H9 (cell line): ENCODE results near the gene NRP1. TPM values are rescaled to one million over a fixed set of nuclear protein-coding genes. Genes with fewer than 3 reads are reported as not detected.

Experiments
- DNase-seq: peaks from one replicate; pipeline ENCODE4 v3.0.0-alpha.2; 2017
- H2AFZ ChIP-seq: one replicate; pipeline ENCODE4 v1.6.1; 2013; ENCODE audit warnings: mild to moderate bottlenecking, low read length, control low read depth, moderate library complexity
- H2AK5ac ChIP-seq: 2 replicates; pipeline ENCODE4 v1.6.1; 2013; ENCODE audit warnings: low read length, control low read depth, mixed read lengths; ENCODE audit not compliant: insufficient read length
- H2BK120ac ChIP-seq: one replicate; pipeline ENCODE4 v1.6.1; 2013; ENCODE audit warnings: low read depth, mild to moderate bottlenecking, low read length, control low read depth, inconsistent platforms; ENCODE audit not compliant: poor library complexity, severe bottlenecking
- H2BK12ac ChIP-seq: 2 replicates; pipeline ENCODE4 v1.6.1; 2013; ENCODE audit warnings: low read length, control low read depth, mixed read lengths, low read depth; ENCODE audit not compliant: insufficient read length
- H2BK15ac ChIP-seq: 2 replicates; pipeline ENCODE4 v1.6.1; 2013; ENCODE audit warnings: low read depth, low read length, control low read depth
- H2BK20ac ChIP-seq: one replicate; pipeline ENCODE4 v1.6.1; 2013; ENCODE audit warnings: low read depth, mild to moderate bottlenecking, low read length, control low read depth, inconsistent platforms; ENCODE audit not compliant: poor library complexity, severe bottlenecking
- H2BK5ac ChIP-seq: 2 replicates; pipeline ENCODE4 v1.6.1; 2013; ENCODE audit warnings: low read length, control low read depth, mixed read lengths; ENCODE audit not compliant: insufficient read length
- H3K14ac ChIP-seq: 2 replicates; pipeline ENCODE4 v1.6.1; 2013; ENCODE audit warnings: low read length, control low read depth; ENCODE audit not compliant: insufficient read depth
- H3K18ac ChIP-seq: 2 replicates; pipeline ENCODE4 v1.6.1; 2013; ENCODE audit warnings: low read depth, mild to moderate bottlenecking, mixed read lengths, low read length, control low read depth; ENCODE audit not compliant: insufficient read length
- H3K23ac ChIP-seq: 2 replicates; pipeline ENCODE4 v1.6.1; 2013; ENCODE audit warnings: low read length, control low read depth, mixed read lengths, low read depth; ENCODE audit not compliant: insufficient read length
- H3K23me2 ChIP-seq: 2 replicates; pipeline ENCODE4 v1.6.1; 2013; ENCODE audit warnings: low read depth, mild to moderate bottlenecking, mixed read lengths, low read length, control low read depth; ENCODE audit not compliant: insufficient read length, poor library complexity, severe bottlenecking
- H3K27ac ChIP-seq: 2 replicates; pipeline ENCODE4 v1.5.1; 2013; ENCODE audit warnings: low read length, control low read depth, mixed read lengths, low read depth; ENCODE audit not compliant: insufficient read length
- H3K27me3 ChIP-seq: 2 replicates; pipeline ENCODE4 v1.6.1; 2013; ENCODE audit warnings: low read length, control low read depth, inconsistent platforms; ENCODE audit not compliant: insufficient read depth
- H3K4ac ChIP-seq: 2 replicates; pipeline ENCODE4 v1.6.1; 2013; ENCODE audit warnings: low read depth, mild to moderate bottlenecking, control low read depth, inconsistent platforms, low read length, moderate library complexity
- H3K4me1 ChIP-seq: 2 replicates; pipeline ENCODE4 v1.6.1; 2013; ENCODE audit warnings: low read length, control low read depth, inconsistent platforms; ENCODE audit not compliant: insufficient read depth
- H3K4me2 ChIP-seq: 2 replicates; pipeline ENCODE4 v1.6.1; 2013; ENCODE audit warnings: low read length, control low read depth, mixed read lengths; ENCODE audit not compliant: insufficient read length, insufficient read depth
- H3K56ac ChIP-seq: 2 replicates; pipeline ENCODE4 v1.6.1; 2013; ENCODE audit warnings: low read depth, mild to moderate bottlenecking, mixed read lengths, low read length, control low read depth; ENCODE audit not compliant: insufficient read length
- H3K79me1 ChIP-seq: 2 replicates; pipeline ENCODE4 v1.6.1; 2013; ENCODE audit warnings: low read depth, mild to moderate bottlenecking, moderate library complexity, low read length, control low read depth, inconsistent platforms; ENCODE audit not compliant: insufficient read depth, poor library complexity, severe bottlenecking
- H3K79me2 ChIP-seq: 2 replicates; pipeline ENCODE4 v1.6.1; 2013; ENCODE audit warnings: low read length, control low read depth, inconsistent platforms; ENCODE audit not compliant: insufficient read depth
- H3K9ac ChIP-seq: 2 replicates; pipeline ENCODE4 v1.6.1; 2013; ENCODE audit warnings: low read length, control low read depth, mixed read lengths; ENCODE audit not compliant: insufficient read length; ENCODE audit errors: extremely low read depth
- H3K9me3 ChIP-seq: one replicate; pipeline ENCODE4 v1.6.1; 2013; ENCODE audit warnings: low read depth, low read length, inconsistent platforms; ENCODE audit not compliant: control insufficient read depth
- H3T11ph ChIP-seq: one replicate; pipeline ENCODE4 v1.6.1; 2013; ENCODE audit warnings: mild to moderate bottlenecking, low read length, control low read depth, inconsistent platforms
- H4K20me1 ChIP-seq: one replicate; pipeline ENCODE4 v1.6.1; 2013; ENCODE audit not compliant: control insufficient read depth, insufficient read length, insufficient read depth
- H4K5ac ChIP-seq: 2 replicates; pipeline ENCODE4 v1.6.1; 2013; ENCODE audit warnings: low read depth, mild to moderate bottlenecking, mixed read lengths, low read length, control low read depth; ENCODE audit not compliant: insufficient read length
- H4K8ac ChIP-seq: replicated peaks from 2 replicates; pipeline ENCODE4 v1.6.1; 2013; ENCODE audit warnings: low read length, control low read depth, mixed read lengths, low read depth; ENCODE audit not compliant: insufficient read length
- H4K91ac ChIP-seq: 2 replicates; pipeline ENCODE4 v1.6.1; 2013; ENCODE audit warnings: low read depth, mild to moderate bottlenecking, moderate library complexity, mixed read lengths, low read length, control low read depth; ENCODE audit not compliant: insufficient read length
- H3K27ac Mint-ChIP-seq, 3 experiments: 2 replicates in 2 of 3; 3 replicates in 1 of 3; pipeline ENCODE4 v1.8.0; 2020 to 2021; ENCODE audit warnings: mixed read lengths in 3 of 3, mild to moderate bottlenecking in 1 of 3, moderate library complexity in 1 of 3
- H3K27me3 Mint-ChIP-seq: 2 replicates; pipeline ENCODE4 v1.8.0; 2021; ENCODE audit warnings: low read depth, mild to moderate bottlenecking, moderate library complexity, mixed read lengths
- H3K36me3 Mint-ChIP-seq, 3 experiments: 2 replicates in 2 of 3; 3 replicates in 1 of 3; pipeline ENCODE4 v1.8.0; 2020 to 2021; ENCODE audit warnings: low read depth in 3 of 3, mixed read lengths in 3 of 3; ENCODE audit not compliant: insufficient read depth in 1 of 3
- H3K4me1 Mint-ChIP-seq, 2 experiments: 2 replicates each; pipeline ENCODE4 v1.8.0; 2020; ENCODE audit warnings: mixed read lengths in 2 of 2
- H3K4me3 Mint-ChIP-seq, 2 experiments: 2 replicates in 1 of 2; 3 replicates in 1 of 2; pipeline ENCODE4 v1.8.0; 2020 to 2021; ENCODE audit warnings: mild to moderate bottlenecking in 2 of 2, mixed read lengths in 2 of 2, moderate library complexity in 1 of 2
- H3K9me3 Mint-ChIP-seq, 2 experiments: 2 replicates in 1 of 2; 3 replicates in 1 of 2; pipeline ENCODE4 v1.8.0; 2020; ENCODE audit warnings: mild to moderate bottlenecking in 2 of 2, mixed read lengths in 2 of 2, moderate library complexity in 1 of 2
- WGBS: extraction: QIAGEN DNeasy Blood & Tissue Kit; methylation state at CpG from one replicate; pipeline ENCODE4 v1.1.7; 2013; ENCODE audit warnings: missing lambda C conversion rate, low lambda C conversion rate, mixed read lengths; ENCODE audit not compliant: insufficient read length; ENCODE audit errors: extremely low coverage; 5-methylcytosine and 5-hydroxymethylcytosine counted together
- total RNA-seq: library from RNA; stranded (reverse); gene quantifications from 2 replicates; pipeline ENCODE4 v1.2.1, GENCODE V29; 2021
- TF ChIP-seq, protein P1 (sequence below): fragments of 200-600 bp; sonication (generic); conservative IDR thresholded peaks from 3 replicates; pipeline ENCODE4 v1.8.0; 2021; ENCODE audit warnings: antibody characterized with exemption, mild to moderate bottlenecking

The NRP1 gene
- total RNA-seq, 1 experiment from 2014 or later = 4.6 TPM

- no peaks in the 10 kb centered on the region for H3K27me3 ChIP-seq
- DNase-seq = no peak
- H2BK120ac ChIP-seq = no peak overlapping the region
- no peak overlapping the region for H3T11ph ChIP-seq
- H2BK15ac ChIP-seq = no peak overlapping the region
- H3K18ac ChIP-seq = no peak overlapping the region
- no peak overlapping the region for H4K8ac ChIP-seq
- no peaks in the 10 kb centered on the region for H3K79me1 ChIP-seq
- WGBS = no CpG with 5 or more reads among the region's 3 CpGs
- H3K4me2 ChIP-seq = no peak overlapping the region
- H4K20me1 ChIP-seq = no peaks in the 10 kb centered on the region
- Mint-ChIP-seq H3K4me3 (no peak overlapping the region), H3K4me1 (peaks cover 26 to 30% of the 10 kb centered on the region in 2 experiments), H3K36me3 (no peaks in the 10 kb centered on the region), H3K27ac (peak overlapping the region in 1 of 3 experiments; percentile 42; a peak in 1 of 7 replicates), H3K9me3 (no peaks in the 10 kb centered on the region), H3K27me3 (no peaks in the 10 kb centered on the region)
- no peak overlapping the region for H2AK5ac ChIP-seq
- no peak overlapping the region for H3K14ac ChIP-seq
- no peaks in the 10 kb centered on the region for H3K23me2 ChIP-seq
- H2BK5ac ChIP-seq = no peak overlapping the region
- H2BK12ac ChIP-seq = no peak overlapping the region
- H4K91ac ChIP-seq = no peak overlapping the region
- TF ChIP-seq, protein P1, sequence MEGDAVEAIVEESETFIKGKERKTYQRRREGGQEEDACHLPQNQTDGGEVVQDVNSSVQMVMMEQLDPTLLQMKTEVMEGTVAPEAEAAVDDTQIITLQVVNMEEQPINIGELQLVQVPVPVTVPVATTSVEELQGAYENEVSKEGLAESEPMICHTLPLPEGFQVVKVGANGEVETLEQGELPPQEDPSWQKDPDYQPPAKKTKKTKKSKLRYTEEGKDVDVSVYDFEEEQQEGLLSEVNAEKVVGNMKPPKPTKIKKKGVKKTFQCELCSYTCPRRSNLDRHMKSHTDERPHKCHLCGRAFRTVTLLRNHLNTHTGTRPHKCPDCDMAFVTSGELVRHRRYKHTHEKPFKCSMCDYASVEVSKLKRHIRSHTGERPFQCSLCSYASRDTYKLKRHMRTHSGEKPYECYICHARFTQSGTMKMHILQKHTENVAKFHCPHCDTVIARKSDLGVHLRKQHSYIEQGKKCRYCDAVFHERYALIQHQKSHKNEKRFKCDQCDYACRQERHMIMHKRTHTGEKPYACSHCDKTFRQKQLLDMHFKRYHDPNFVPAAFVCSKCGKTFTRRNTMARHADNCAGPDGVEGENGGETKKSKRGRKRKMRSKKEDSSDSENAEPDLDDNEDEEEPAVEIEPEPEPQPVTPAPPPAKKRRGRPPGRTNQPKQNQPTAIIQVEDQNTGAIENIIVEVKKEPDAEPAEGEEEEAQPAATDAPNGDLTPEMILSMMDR = no peak
- no peaks in the 10 kb centered on the region for H3K79me2 ChIP-seq
- no peak overlapping the region for H3K23ac ChIP-seq
- no peak overlapping the region for H2BK20ac ChIP-seq
- H3K4ac ChIP-seq = no peak overlapping the region
- no peak overlapping the region for H3K27ac ChIP-seq
- no peak overlapping the region for H3K56ac ChIP-seq
- H3K9ac ChIP-seq = no peak overlapping the region
- H3K4me1 ChIP-seq = peaks cover 6% of the 10 kb centered on the region; the same call in 1 of the 2 replicates
- H2AFZ ChIP-seq = peak overlapping the region; percentile 22
- H4K5ac ChIP-seq = no peak overlapping the region
- H3K9me3 ChIP-seq = no peaks in the 10 kb centered on the region
These were observed 168.6 kb downstream of the NRP1 start for GRCh38 chr10:33165911-33166310.
